Upper lobe of left lung (tissue), 4 donors: ENCODE results near the gene PRKCA.

ENCODE experiments used
- EP300 ChIP-seq, 4 donors: sonication (generic); formaldehyde crosslinking; IDR thresholded peaks; one replicate each; pipeline ENCODE4 v1.5.1; 2017; ENCODE audit warnings: antibody characterized with exemption in 4 of 4, control low read depth in 2 of 4
- POLR2A ChIP-seq, 4 donors: fragments of 450-650 bp; IDR thresholded peaks; one replicate each; pipeline ENCODE4 v1.5.1; 2016 to 2017; ENCODE audit warnings: antibody characterized with exemption in 4 of 4, mild to moderate bottlenecking in 2 of 4
- POLR2AphosphoS5 ChIP-seq, 2 donors: sonication (generic); formaldehyde crosslinking; IDR thresholded peaks; one replicate each; pipeline ENCODE4 v1.5.1; 2017; ENCODE audit warnings: antibody characterized with exemption in 2 of 2
- TF ChIP-seq, protein P1 (sequence below), 6 experiments: fragments of 450-650 bp in 4 of 6; fragments of 200-600 bp in 2 of 6; sonication (generic) in 2 of 6; IDR thresholded peaks; one replicate each; pipeline ENCODE4 v1.5.1; 2016 to 2019; ENCODE audit warnings: antibody characterized with exemption in 6 of 6

DNA sequence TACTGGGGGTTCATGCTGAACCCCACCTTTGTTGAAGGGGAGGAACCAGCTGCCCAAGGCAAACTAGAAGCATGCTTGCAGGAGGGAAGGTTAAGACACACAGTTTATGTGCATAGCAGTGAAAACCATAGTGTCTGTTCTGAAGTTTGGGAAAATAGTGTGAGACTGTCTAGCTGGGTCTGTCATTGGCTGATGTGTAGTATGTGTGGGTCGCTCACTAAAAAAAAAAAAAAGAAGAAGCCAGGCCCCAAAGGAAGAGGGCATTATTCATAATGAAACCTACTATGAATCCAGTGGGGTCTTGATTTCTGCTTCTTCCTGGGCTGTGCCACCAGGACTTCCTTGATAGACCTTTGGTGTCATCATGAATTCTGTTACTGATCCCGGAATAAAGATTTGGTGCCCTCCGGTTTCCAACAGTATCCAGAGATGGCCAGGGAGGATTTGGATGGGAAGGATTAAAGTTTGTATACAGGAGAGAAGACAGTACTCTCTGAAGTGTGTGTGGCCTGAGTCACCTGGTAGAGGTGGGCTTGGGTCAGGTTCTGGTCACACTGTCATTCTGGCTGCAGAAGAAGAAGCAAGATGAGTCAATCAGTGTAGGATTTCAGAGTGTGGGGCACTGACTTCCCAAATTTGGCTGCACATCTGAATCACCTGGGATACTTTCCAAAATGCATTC is 220.3 kb downstream of the PRKCA start:
- TF ChIP-seq POLR2AphosphoS5 (IDR thresholded peaks at IDR 0.05) (no peak), POLR2A (IDR thresholded peaks at IDR 0.05) (no peak), EP300 (IDR thresholded peaks at IDR 0.05) (no peak)
- TF ChIP-seq, protein P1, sequence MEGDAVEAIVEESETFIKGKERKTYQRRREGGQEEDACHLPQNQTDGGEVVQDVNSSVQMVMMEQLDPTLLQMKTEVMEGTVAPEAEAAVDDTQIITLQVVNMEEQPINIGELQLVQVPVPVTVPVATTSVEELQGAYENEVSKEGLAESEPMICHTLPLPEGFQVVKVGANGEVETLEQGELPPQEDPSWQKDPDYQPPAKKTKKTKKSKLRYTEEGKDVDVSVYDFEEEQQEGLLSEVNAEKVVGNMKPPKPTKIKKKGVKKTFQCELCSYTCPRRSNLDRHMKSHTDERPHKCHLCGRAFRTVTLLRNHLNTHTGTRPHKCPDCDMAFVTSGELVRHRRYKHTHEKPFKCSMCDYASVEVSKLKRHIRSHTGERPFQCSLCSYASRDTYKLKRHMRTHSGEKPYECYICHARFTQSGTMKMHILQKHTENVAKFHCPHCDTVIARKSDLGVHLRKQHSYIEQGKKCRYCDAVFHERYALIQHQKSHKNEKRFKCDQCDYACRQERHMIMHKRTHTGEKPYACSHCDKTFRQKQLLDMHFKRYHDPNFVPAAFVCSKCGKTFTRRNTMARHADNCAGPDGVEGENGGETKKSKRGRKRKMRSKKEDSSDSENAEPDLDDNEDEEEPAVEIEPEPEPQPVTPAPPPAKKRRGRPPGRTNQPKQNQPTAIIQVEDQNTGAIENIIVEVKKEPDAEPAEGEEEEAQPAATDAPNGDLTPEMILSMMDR (IDR thresholded peaks at IDR 0.05): no peak
